ENCODE results near the gene CPNE5. TPM values are rescaled to one million over a fixed set of nuclear protein-coding genes. Genes with fewer than 3 reads are reported as not detected.

Gene CPNE5
- total RNA-seq, 2 donors from 2014 or later, result 0.85 to 1.6 TPM

DNA sequence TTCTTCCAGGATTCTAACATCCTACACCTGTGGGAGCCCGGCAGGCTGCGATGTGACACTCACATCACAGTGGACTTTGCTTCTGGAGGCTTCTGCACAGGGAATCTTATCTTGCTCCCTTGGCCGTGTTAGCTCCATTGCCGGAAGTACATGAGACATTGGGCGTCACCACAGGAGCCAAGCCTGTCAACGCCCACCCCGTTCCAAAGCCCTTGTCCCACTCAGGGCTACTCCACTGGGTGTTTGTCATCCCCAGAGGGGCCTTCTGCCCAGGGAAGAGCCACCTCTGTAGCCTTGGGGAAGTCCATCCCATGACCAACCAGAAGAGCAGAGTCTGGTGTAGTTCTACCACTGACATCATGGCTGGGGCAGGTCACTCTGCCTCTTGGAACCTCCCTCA, 139.9 kb downstream of the CPNE5 start:
- no peak for DNase-seq (ENCODE audit: low spot score)
- no peaks in the 10 kb centered on the region for H3K4me1 ChIP-seq (ENCODE audit: control insufficient read depth in 1 of 2, low read depth in 2 of 2)
- H3K36me3 ChIP-seq, result no peaks in the 10 kb centered on the region
- H3K4me3 ChIP-seq, result no peak overlapping the region
- no peak for ATAC-seq (ENCODE audit: insufficient number of reproducible peaks, low FRiP score, low read depth)
- H3K27ac ChIP-seq, result no peak overlapping the region
- TF ChIP-seq, protein P1, sequence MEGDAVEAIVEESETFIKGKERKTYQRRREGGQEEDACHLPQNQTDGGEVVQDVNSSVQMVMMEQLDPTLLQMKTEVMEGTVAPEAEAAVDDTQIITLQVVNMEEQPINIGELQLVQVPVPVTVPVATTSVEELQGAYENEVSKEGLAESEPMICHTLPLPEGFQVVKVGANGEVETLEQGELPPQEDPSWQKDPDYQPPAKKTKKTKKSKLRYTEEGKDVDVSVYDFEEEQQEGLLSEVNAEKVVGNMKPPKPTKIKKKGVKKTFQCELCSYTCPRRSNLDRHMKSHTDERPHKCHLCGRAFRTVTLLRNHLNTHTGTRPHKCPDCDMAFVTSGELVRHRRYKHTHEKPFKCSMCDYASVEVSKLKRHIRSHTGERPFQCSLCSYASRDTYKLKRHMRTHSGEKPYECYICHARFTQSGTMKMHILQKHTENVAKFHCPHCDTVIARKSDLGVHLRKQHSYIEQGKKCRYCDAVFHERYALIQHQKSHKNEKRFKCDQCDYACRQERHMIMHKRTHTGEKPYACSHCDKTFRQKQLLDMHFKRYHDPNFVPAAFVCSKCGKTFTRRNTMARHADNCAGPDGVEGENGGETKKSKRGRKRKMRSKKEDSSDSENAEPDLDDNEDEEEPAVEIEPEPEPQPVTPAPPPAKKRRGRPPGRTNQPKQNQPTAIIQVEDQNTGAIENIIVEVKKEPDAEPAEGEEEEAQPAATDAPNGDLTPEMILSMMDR (IDR thresholded peaks at IDR 0.05), result no peak
- H3K9me3 ChIP-seq, result no peaks in the 10 kb centered on the region
- no peaks in the 10 kb centered on the region for H3K27me3 ChIP-seq (replicated peaks; ENCODE audit: insufficient read depth)

DNA sequence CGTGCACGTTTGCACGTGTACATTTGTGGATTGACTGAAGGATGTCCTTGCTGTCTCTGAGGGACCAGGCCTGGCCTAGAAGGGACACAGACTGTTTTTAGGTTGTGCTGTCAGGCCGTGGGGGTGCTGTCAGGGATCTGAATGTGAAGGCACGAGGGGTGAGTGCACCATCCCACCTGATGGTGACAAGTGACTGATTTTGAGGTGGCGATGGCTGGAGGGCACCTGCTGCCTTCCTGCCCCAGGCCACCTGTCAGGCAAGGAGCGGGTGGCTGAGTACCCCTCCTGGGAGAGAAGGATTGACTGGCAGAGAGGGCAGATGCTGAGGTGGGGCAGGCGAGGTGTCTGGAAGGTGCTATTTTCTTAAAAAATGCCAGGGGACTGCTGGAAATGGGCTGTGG, 140.4 kb downstream of the CPNE5 start:
- H3K27ac ChIP-seq, result no peak overlapping the region
- H3K36me3 ChIP-seq, result no peaks in the 10 kb centered on the region
- H3K4me1 ChIP-seq (ENCODE audit: control insufficient read depth in 1 of 2, low read depth in 2 of 2), result no peaks in the 10 kb centered on the region
- ATAC-seq (ENCODE audit: insufficient number of reproducible peaks, low FRiP score, low read depth) (no peak), DNase-seq (ENCODE audit: low spot score) (no peak)
- H3K4me3 ChIP-seq, result no peak overlapping the region
- H3K27me3 ChIP-seq (replicated peaks; ENCODE audit: insufficient read depth), result no peaks in the 10 kb centered on the region
- H3K9me3 ChIP-seq, result no peaks in the 10 kb centered on the region
- TF ChIP-seq, protein P1 (IDR thresholded peaks at IDR 0.05), result no peak

DNA sequence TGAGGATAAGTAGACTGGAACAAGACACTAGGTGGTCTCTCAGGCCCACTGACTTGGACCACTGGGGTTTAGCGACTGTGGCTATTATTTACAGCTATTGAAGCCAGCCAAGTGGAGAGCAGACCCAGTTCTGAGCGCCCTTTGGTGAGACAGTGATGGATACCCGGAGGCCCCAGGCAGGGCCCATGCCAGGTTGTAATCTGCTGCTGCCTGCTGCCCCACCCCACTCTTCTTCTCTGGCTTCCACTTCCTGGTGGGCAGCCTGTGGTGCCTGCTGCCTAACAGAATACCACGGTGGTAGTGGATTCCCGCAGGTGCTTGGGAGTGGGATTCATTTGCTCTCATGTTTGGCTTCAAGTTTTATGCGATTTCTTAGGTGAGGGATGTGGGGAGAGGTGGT, 141.0 kb downstream of the CPNE5 start:
- DNase-seq (ENCODE audit: low spot score), result no peak
- H3K4me1 ChIP-seq (ENCODE audit: control insufficient read depth in 1 of 2, low read depth in 2 of 2), result peaks cover 0 to under 1% of the 10 kb centered on the region in 2 donors

DNA sequence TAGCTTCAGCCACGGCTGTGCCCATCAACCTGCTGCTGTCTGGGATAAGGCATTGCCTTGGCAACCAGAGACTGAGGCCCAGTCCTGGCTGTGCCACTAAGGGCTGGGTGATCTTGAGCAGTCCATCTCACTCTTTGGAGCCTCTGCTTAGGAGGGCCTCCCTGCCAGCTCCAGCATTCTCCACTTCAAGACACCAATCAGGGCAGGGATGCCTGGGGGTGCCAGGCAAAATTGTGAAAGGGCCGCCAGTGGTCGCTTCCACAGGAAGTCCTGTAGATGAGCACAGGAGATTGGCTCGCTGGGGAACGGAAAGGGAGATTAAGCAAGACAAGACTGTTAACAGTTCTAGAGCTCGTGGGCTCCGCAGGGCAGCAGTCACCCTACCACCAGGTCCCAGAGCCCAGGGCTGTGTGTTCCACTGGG, 141.8 kb downstream of the CPNE5 start, which contains the start of gene RAB44:
Gene RAB44 (plus strand): TSS at position 346 of the 423 bp plus-strand sequence. CDS start 6,410 bp downstream, outside the sequence.
- H3K36me3 ChIP-seq, result no peaks in the 10 kb centered on the region
- no peak within 1 kb of the TSS for H3K4me3 ChIP-seq
- DNase-seq (ENCODE audit: low spot score) (no peak), ATAC-seq (ENCODE audit: insufficient number of reproducible peaks, low FRiP score, low read depth) (no peak)
- H3K4me1 ChIP-seq (ENCODE audit: control insufficient read depth in 1 of 2, low read depth in 2 of 2), result peaks cover under 1 to 8% of the 10 kb centered on the region in 2 donors
- no peaks in the 10 kb centered on the region for H3K9me3 ChIP-seq
- no peaks in the 10 kb centered on the region for H3K27me3 ChIP-seq (replicated peaks; ENCODE audit: insufficient read depth)
- no peak within 1 kb of the TSS for H3K27ac ChIP-seq
- TF ChIP-seq, protein P1 (IDR thresholded peaks at IDR 0.05), result no peak

More for the DNA sequence above, 141.0 kb downstream of the CPNE5 start:
- H3K27me3 ChIP-seq (replicated peaks; ENCODE audit: insufficient read depth), result no peaks in the 10 kb centered on the region
- TF ChIP-seq, protein P1 (IDR thresholded peaks at IDR 0.05), result no peak
- H3K27ac ChIP-seq, result no peak overlapping the region
- H3K4me3 ChIP-seq, result no peak overlapping the region
- H3K36me3 ChIP-seq, result no peaks in the 10 kb centered on the region
- ATAC-seq (ENCODE audit: insufficient number of reproducible peaks, low FRiP score, low read depth), result no peak
- H3K9me3 ChIP-seq, result no peaks in the 10 kb centered on the region

DNA sequence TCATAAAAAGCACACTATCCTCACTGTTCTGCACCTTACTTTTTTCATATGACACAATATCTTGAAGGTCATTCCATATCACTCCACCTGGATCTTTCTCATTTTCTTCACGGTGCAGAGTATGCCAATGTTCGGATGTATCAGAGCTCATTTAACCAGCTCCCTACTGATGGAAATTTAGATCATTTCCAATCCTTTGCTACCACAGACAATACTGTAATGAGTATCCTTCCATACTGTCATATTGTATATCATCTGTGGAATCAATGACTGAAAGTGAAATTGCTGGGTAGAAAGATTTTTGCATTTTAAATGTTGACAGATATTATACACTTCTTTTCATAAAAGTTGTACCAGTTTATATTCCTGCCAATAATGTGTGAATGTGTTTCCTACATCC, 143.8 kb downstream of the CPNE5 start:
- Histone ChIP-seq H3K4me1 (ENCODE audit: control insufficient read depth in 1 of 2, low read depth in 2 of 2) (peaks cover 3 to 17% of the 10 kb centered on the region in 2 donors), H3K27me3 (replicated peaks; ENCODE audit: insufficient read depth) (no peaks in the 10 kb centered on the region), H3K27ac (no peak overlapping the region), H3K36me3 (no peaks in the 10 kb centered on the region), H3K4me3 (no peak overlapping the region), H3K9me3 (no peaks in the 10 kb centered on the region)
- ATAC-seq (ENCODE audit: insufficient number of reproducible peaks, low FRiP score, low read depth), result no peak
- no peak for DNase-seq (ENCODE audit: low spot score)
- TF ChIP-seq, protein P1 (IDR thresholded peaks at IDR 0.05), result no peak
